ENCODE measurements around the gene GRIPAP1.
"Not testable (repeated sequence)": the region's sequence is repeated elsewhere in the genome, so short reads cannot be mapped to it uniquely, and the experiment has no call there.

The GRIPAP1 gene

GRCh38 chrX:48997455-48997854 is 4.6 kb downstream of the GRIPAP1 start:
- DNase-seq (ENCODE audit: low read depth): no peak

- no peak for DNase-seq (ENCODE audit: low read depth)
These were observed 5.1 kb downstream of the GRIPAP1 start for GRCh38 chrX:48996969-48997368.

- DNase-seq (ENCODE audit: low read depth): no peak
These were observed 9.7 kb downstream of the GRIPAP1 start for GRCh38 chrX:48992341-48992740.

- DNase-seq (ENCODE audit: low read depth): no peak
These were observed 12.6 kb downstream of the GRIPAP1 start for GRCh38 chrX:48989483-48989882.

GRCh38 chrX:48983896-48984295 is 18.2 kb downstream of the GRIPAP1 start:
- no peak for DNase-seq (ENCODE audit: low read depth)

- DNase-seq (ENCODE audit: low read depth): no peak
These were observed 19.0 kb downstream of the GRIPAP1 start for GRCh38 chrX:48983081-48983480.

GRCh38 chrX:48981178-48981577 is 20.9 kb downstream of the GRIPAP1 start:
- no peak for DNase-seq (ENCODE audit: low read depth)

GRCh38 chrX:48980341-48980740 is 21.7 kb downstream of the GRIPAP1 start:
- DNase-seq (ENCODE audit: low read depth): not testable (repeated sequence)

GRCh38 chrX:48978226-48978625 is 23.8 kb downstream of the GRIPAP1 start:
- DNase-seq (ENCODE audit: low read depth): no peak

GRCh38 chrX:48976086-48976485 is 26.0 kb downstream of the GRIPAP1 start:
- no peak for DNase-seq (ENCODE audit: low read depth)

- DNase-seq (ENCODE audit: low read depth): no peak
These were observed 26.5 kb downstream of the GRIPAP1 start for GRCh38 chrX:48975541-48975940.

GRCh38 chrX:48975041-48975440 is 27.0 kb downstream of the GRIPAP1 start:
- no peak for DNase-seq (ENCODE audit: low read depth)

- DNase-seq (ENCODE audit: low read depth): no peak
These were observed 27.5 kb downstream of the GRIPAP1 start for GRCh38 chrX:48974574-48974973.

GRCh38 chrX:48974033-48974432 is 28.0 kb downstream of the GRIPAP1 start:
- DNase-seq (ENCODE audit: low read depth): no peak

GRCh38 chrX:48972220-48973164 is 29.6 kb downstream of the GRIPAP1 start:
- no peak for DNase-seq (ENCODE audit: low read depth)

- no peak for DNase-seq (ENCODE audit: low read depth)
These were observed 30.5 kb downstream of the GRIPAP1 start, which contains the start of gene KCND1 for GRCh38 chrX:48971249-48972219. TSS of gene KCND1 (minus strand) at chrX:48971844. CDS start at chrX:48970271, 1,573 bp downstream.

- DNase-seq (ENCODE audit: low read depth): no peak
These were observed 32.6 kb downstream of the GRIPAP1 start for GRCh38 chrX:48969471-48969870.

GRCh38 chrX:48968377-48968776 is 33.7 kb downstream of the GRIPAP1 start:
- no peak for DNase-seq (ENCODE audit: low read depth)

- no peak for DNase-seq (ENCODE audit: low read depth)
These were observed 35.1 kb downstream of the GRIPAP1 start for GRCh38 chrX:48966796-48967579.

- no peak for DNase-seq (ENCODE audit: low read depth)
These were observed 36.1 kb downstream of the GRIPAP1 start for GRCh38 chrX:48965959-48966358.

- no peak for DNase-seq (ENCODE audit: low read depth)
These were observed 40.4 kb downstream of the GRIPAP1 start for GRCh38 chrX:48961585-48962091.
